GM18909 (cell line): ENCODE data around the gene KRTAP12-2.
"Not testable (repeated sequence)": the region's sequence is repeated elsewhere in the genome, so short reads cannot be mapped to it uniquely, and the experiment has no call there.

Source experiments
- ATAC-seq: cut with Tn5 transposase; IDR thresholded peaks from one replicate; pipeline ENCODE4 v1.9.1; 2021; ENCODE audit warnings: mild to moderate bottlenecking; ENCODE audit not compliant: unreplicated experiment, poor library complexity

Gene KRTAP12-2

DNA sequence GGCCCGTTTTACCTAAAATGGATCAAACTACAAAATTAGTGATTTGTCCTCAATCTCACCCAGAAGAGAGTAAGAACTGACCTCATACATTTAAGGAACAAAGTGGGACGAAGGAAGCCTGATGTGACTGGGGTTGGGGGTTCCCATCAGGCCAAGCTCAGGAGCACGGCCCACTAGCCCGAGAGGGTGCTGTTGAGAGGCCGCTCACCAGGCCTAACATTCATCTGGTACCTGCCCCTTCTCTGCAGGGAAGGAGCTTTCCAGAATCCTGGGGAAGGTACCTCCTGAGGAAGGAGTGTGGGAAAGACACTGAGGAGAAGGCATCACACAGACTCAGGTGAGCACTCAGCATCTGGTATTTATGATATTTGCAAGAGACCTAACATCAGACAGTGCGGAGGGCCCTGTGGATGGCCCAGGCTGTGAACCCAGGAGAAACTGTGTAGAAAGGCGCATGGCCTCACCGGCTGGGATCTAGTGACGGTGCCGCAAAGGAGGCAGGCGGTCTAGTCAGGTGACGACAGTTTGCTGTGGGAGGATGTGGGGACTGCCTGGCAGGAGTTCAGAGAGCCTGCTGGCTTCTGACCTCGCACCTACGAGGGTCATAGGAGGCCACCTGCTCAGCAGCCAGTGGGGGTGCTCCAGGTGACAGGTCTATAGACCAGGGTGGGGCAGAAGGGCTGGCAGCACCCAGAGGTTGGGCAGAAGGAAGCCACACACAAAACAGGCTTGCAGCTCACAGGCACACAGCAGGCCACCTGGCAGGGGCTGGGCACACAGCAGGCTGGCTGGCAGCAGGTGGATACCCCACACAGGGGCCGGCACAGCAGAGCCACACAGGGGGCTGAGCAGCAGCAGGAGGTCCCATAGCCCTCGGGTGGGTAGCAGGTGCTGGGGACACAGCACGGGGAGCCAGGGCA, 12.8 kb downstream of the KRTAP12-2 start:
- no peak for ATAC-seq

DNA sequence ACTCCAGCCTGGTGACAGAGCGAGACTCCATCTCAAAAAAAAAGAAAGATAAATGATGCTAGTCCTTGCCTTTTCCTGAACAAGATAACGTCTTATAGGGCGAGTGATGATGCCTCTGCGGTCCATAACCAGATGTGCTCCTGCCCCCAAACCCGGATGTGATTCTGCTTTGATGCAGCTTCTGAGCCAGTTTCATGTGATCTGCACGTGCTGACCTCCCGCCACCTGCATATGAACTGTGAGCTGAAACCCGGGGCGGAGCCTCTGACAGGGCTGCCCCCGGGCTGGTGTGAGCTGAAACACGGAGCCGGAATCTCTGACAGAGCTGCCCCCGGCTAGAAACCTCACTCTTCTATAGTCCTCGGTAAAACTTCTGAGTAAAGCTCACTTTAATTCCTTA, 13.6 kb downstream of the KRTAP12-2 start:
- no peak for ATAC-seq

DNA sequence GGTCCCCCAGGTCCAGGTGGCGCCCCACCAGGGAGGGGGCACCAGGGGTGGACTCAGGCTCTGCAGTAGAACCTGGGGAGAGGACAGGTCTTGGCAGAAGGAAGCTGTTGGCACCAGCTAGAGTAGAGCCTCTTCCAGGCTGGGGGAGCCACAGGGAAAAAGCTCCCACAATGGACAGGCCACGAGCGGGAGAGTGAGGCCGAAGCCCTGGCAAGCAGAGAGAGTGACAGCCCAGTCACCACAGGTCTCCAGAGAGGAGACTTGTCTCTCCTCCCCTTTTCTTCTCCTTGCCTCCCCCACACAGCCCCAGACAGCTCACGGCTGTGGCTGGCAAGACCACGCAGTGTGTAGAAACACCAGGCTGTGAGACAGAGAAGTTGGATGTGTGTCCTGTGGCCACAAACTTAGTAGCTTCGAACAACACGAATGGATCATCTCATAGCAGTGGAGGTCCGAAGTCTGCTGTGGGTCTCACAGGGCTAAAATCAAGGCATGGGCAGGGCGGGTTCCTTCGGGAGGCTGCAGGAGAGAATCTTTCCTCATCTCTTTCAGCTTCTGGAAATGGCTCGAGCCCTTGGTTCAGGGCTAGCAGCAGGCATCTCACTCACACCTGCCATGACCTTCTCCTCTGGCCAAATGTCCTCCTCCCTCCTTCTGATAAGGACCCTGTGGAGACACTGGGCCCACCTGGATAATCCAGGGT, 15.6 kb downstream of the KRTAP12-2 start:
- no peak for ATAC-seq

DNA sequence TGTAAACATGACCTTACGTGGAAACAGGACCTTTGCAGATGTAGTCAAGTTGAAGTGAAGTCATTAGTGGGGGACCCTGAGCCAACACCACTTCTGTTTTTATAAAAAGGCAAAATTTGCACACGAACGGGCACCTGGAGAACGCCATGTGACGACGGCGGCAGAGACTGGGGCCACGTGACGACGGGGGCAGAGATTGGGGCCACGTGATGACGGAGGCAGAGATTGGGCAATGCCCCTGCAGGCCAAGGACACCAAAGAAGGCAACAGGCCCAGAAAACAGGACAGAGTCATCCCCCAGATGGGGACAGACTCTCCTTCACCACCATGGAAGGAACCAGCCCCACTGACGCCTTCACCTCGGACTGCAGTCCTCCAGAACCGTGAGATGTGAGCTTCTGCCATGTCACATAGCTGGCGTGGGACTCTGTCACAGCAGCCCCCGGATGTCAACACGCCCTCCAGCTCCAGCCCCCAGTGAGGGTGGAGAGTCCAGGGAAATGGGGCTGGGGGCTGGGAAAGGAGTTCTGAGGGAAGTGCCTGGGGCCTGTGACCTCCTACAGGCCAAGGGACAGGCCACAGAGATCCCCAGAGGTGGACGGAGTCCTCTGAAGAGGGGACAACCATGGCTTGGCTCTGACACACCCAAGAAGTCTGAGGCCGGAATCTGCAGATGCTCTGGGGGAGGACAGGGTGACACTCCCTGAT, 16.3 kb downstream of the KRTAP12-2 start:
- no peak for ATAC-seq

DNA sequence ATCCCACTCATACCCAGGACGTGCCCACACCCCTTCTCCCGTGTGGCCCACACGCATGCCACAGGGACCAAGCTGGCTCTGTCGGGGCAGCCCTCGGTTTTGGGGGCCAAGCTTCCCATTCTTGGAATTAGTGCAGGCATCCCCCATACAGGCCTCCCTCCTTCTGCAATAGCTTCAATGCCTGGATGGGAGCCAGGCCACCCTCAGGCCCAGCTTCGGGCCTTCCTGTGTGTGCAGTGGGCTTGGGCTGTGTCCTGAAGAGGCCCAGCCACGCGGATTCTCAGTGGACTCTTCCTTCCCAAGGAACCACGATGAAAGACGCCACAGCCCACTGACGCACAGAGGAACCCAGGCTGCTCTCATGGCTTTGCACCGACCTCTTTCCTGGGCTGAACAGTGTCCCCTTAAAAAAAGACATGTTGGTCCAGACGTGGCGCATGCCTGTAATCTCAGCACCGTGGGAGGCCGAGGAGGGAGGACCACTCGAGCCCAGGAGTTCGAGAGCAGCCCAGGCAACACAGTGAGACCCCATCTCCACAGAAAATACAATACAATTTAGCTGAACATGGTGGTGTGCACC, 17.1 kb downstream of the KRTAP12-2 start:
- ATAC-seq = no peak

DNA sequence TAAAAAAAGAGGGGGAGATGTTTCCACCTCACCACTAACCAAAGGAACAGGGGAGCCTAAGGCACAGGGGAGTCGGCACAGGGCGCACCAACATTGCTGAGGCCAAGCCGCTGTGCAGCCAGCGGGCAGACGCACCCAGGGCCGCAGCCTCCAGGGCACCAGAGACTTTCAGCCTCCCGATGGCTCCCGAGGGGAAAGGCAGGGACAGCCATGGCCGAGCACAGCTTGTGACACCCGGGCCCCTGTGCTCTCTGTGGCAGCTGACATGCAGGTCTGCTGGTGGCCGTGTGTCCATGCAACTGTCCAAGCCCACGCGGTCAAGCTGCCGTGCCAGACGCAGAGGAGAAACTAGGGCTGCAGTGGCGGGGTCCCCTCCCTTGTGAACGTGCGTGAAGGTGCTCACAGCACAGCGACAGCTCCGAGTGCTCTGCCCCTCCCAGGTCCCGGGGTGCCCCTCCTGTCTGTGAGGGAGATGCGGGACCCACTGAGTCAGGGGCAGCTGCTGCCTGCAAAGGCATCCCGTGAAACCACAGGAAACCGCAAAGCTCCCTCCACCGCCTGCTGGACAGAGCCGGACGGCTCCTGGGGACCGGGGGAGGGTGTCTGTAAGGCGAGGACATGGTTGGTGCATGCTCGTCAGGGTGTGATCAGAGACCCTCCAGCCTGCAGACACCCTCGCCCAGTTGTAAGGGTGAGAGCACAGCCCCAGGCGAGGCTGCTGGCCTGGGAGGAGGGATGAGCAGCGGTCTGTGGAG, 18.0 kb downstream of the KRTAP12-2 start:
- ATAC-seq = no peak

DNA sequence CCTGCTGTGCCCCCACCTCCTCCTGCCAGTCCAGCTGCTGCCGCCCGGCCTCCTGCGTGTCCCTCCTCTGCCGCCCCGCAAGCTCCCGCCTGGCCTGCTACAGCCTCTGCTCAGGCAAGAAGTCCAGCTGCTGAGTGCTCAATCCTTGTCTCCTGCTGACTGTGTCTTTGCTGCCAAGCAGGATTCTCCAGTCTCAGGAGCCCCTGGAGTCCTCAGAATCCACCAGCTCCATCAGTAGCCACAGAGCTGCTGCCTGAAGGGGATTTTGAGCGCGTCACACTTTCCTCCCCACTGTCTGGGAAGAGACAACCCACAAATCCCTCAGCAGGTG, 19.5 kb downstream of the KRTAP12-2 start:
- no peak for ATAC-seq

DNA sequence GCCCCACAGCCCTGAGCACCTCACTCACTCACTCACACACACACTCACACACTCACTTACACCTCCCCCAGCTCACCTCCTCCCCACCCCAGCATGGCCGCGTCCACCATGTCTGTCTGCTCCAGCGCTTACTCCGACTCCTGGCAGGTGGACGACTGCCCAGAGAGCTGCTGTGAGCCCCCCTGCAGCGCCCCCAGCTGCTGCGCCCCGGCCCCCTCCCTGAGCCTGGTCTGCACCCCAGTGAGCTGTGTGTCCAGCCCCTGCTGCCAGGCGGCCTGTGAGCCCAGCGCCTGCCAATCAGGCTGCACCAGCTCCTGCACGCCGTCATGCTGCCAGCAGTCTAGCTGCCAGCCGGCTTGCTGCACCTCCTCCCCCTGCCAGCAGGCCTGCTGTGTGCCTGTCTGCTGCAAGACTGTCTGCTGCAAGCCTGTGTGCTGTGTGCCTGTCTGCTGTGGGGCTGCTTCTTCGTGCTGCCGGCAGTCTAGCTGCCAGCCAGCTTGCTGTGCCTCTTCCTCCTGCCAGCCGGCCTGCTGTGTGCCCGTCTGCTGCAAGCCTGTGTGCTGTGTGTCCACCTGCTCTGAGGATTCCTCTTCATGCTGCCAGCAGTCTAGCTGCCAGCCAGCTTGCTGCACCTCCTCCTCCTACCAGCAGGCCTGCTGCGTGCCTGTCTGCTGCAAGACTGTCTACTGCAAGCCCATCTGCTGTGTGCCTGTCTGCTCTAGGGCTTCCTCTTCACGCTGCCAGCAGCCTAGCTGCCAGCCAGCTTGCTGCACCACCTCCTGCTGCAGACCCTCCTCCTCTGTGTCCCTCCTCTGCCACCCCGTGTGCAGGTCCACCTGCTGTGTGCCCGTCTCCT, 20.1 kb downstream of the KRTAP12-2 start, which contains the start of gene KRTAP10-11:
Gene KRTAP10-11 (plus strand): TSS at position 49 of the 856 bp plus-strand sequence. CDS start 45 bp downstream, at position 94.
- not testable (repeated sequence) for ATAC-seq

DNA sequence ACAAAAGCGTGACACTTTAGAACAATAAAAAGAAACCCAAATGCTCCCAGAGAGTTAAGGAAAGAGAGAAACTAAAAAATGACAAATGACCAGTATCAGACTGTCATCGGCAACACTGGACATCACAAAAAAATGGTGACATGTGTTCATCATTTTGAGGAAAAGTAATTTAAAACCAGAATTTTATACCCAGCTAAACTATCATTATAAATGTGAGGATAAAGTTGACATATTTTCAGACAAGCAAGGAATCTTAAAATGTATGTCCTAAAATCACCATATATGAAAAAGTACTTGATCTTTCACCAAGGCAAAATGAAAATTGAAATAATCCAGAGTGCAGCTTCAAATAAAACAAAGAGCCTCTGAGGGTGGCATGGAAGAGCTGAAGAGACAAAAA, 21.8 kb downstream of the KRTAP12-2 start:
- ATAC-seq = no peak

DNA sequence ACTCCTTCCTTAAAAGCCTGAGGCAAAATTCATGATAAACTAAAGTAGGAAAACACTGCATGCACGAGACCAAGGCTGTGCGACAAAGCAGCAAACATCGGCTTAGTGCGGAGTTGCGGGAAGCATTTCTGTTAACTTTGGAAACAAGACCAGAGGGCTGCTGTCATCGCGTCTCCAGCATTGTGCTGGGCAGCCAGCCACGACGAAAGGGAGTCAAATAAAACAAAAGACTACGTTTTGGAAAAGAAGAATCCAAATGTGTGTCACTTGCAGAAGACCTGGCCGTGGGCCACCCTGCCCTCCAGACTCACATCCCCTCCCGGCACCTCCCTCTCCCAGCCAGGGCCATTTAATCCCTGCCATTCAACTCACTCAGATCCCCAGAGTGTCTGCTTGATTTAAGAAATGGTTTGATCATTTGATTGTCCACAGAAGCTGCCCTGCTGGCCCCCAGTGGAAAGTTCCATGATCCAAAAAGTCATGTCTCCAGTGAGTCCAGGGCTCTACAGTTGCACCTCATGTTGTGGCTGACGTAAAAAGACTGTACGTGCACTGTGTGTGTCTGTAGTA, 22.9 kb downstream of the KRTAP12-2 start:
- ATAC-seq = no peak

DNA sequence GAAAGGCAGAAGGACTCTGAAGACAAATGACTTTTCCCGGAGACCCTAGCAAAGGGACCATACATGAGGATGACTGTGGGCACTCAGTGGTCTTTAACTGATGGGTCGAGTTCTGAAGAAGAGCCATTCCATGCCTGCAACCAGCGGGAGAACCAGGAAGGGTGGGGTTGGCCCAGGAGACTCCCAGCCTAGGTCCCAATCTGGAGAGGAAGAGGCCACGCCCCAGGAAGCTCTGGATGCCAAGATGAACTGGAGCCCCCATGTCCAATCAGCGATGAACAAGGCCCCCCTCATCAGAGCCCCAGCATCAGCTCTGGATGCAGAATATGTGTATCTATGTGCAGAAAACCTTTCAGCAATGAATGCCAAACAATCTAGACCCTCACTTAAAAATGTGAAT, 26.0 kb downstream of the KRTAP12-2 start:
- no peak for ATAC-seq

DNA sequence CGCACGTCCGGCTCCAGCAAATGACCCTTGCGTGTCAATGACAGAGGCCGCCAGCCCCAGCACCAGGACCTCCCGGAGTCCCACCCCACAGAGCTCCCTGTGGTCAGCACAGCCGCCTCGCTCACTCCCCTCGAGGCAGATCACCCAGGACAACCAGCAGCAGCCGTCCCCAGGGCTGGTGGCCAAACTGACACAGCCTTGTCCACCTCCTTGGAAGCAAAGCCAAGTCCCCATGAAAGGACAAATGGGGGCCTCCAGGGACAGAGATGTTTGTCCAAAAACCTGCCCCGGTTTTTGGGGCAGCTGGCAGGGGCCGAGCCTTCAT, 27.4 kb downstream of the KRTAP12-2 start:
- no peak for ATAC-seq

DNA sequence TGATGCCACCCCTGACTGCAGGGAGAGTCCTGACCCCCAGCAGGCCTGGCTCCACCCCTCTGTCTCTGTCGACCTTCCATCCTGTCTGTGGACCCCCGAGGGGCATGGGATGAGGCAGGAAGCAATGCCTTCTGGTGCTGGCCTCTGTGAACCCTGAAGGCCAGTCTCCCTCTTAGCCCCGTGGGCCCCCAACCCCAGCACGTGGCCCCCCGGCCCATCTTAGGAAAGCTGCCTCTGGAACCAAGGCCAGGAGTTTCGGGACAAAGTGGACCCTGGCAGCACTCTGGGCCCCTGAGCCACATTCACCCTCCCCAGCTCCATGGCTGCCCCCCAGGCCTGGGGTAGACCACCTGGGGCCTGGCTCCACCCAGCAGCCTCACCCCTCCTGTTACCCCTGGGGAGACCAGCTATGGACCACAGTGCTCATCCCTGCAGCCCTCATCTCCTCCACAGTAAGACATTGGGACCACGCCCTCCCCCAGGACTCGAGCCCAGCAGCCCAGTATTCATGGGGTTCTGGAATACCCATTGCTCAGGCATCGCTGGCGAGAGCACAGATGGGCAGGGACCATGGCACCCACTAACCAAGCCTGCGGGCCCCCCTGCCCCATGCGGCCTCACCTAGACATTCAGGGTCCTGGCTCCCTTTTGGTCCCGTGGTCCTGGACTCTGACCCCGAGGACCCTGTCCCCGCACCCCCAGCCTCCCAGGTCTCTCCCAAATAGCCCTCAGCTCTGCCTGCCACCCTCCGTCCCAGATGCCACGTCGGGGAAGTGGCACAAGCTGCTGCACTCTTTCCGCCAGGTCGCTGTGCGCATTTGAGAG, 28.0 kb downstream of the KRTAP12-2 start:
- not testable (repeated sequence) for ATAC-seq

DNA sequence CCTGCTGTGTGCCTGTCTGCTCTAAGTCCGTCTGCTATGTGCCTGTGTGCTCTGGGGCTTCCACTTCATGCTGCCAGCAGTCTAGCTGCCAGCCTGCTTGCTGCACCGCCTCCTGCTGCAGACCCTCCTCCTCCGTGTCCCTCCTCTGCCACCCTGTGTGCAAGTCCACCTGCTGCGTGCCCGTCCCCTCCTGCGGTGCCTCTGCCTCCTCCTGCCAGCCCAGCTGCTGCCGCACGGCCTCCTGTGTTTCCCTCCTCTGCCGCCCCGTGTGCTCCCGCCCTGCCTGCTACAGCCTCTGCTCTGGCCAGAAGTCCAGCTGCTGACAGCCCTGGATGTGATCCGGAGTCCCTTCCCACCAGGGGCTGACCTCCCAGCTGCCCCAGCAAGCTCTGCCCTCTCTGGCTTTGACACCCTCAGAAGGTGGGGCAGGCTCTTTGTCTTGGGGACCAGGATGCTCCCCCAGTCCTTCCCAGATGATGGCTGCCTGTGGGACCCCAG, 28.8 kb downstream of the KRTAP12-2 start:
- not testable (repeated sequence) for ATAC-seq

DNA sequence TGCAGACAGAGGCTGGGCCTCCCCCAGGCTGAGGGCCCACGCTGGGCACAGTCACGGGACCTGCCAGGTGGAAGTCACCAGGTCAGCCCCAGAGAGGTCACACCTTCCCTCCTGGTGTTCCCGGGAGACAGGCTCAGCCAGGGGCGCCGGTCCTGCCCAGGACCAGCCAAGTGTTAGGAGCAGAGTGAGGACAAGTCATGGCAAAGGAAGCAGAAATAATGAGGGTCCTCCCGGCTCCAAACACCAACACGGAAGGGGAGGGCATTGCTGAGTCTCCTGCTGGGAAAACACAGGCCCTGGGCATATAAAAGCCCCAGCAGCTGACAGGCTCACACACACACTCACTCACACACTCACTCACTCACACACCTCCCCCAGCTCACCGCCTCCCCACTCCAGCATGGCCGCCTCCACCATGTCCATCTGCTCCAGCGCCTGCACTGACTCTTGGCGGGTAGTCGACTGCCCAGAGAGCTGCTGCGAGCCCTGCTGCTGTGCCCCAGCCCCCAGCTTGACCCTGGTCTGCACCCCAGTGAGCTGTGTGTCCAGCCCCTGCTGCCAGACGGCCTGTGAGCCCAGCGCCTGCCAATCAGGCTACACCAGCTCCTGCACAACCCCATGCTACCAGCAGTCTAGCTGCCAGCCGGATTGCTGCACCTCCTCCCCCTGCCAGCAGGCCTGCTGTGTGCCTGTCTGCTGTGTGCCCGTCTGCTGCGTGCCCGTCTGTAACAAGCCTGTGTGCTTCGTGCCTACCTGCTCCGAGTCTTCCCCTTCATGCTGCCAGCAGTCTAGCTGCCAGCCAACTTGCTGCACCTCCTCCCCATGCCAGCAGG, 29.5 kb downstream of the KRTAP12-2 start, which contains the start of gene KRTAP10-10:
Gene KRTAP10-10 (plus strand): TSS at position 339 of the 833 bp plus-strand sequence. CDS start 62 bp downstream, at position 401.
- no peak for ATAC-seq

DNA sequence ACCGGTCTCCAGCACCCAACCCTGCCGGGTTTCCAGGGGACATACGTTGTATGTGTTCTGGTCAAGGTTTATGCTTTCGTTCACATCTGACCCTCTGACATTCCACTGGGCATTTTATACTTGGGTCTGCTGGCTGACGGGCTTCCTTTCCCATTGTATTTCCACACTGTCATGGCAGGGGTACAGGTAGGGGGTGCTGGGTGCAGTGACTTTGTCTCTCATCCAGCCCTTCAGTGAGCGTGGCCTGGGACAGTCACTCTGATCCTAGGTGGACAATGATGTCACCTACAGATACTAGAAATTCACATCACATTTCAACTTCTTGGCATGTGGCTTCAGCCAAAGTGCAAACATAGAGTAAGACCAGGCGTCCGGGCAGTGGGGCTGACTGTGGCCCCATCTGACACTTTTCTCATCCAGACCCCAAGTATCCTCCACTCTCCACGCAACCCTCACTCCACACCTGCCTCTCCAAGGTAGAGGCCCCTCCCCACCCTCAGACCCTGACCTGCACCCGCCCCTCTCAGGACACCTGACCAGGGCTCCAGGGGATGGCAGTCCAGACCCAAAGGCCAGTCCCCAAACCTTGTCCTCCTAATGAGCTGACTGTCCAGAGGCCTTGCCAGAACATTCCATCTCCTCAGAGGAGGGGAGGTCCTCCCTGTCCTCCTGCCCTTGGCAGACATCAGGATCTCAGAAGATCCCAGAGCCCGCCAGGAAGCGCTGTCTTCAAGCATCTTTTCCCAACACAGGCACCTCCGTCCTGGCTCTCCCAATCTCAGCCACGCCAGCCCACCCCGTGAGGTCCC, 30.3 kb downstream of the KRTAP12-2 start:
- ATAC-seq = no peak
